Gastrocnemius medialis (tissue), 4 donors: ENCODE data around the gene ESR1.

ENCODE experiments used
- CTCF ChIP-seq, 5 experiments: fragments of 450-650 bp in 3 of 5; fragments of 200-600 bp in 2 of 5; sonication (generic) in 2 of 5; IDR thresholded peaks in 4 of 5; conservative IDR thresholded peaks in 1 of 5; 1 replicate in 4 of 5; 2 replicates in 1 of 5; pipeline ENCODE4 v1.5.1; 2016 to 2019; ENCODE audit warnings: antibody characterized with exemption in 5 of 5, mild to moderate bottlenecking in 3 of 5, moderate library complexity in 3 of 5
- POLR2A ChIP-seq, 2 donors: fragments of 450-650 bp; IDR thresholded peaks; one replicate each; pipeline ENCODE4 v1.6.1; 2017; ENCODE audit warnings: antibody characterized with exemption in 2 of 2, mild to moderate bottlenecking in 2 of 2, moderate library complexity in 2 of 2

- no peak for TF ChIP-seq CTCF (IDR thresholded peaks at IDR 0.05 in 4 of 5, conservative IDR thresholded peaks at IDR 0.05 in 1 of 5)
- no peak for TF ChIP-seq POLR2A (IDR thresholded peaks at IDR 0.05)
Observed at GRCh38 chr6:152091201-152091600, 283.7 kb downstream of the ESR1 start.
